CD14-positive monocyte (primary cell): ENCODE data around the gene HEXB. TPM values are rescaled to one million over a fixed set of nuclear protein-coding genes. Genes with fewer than 3 reads are reported as not detected.

Experiments
- DNase-seq, 3 donors: peaks; one replicate each; pipeline ENCODE4 v3.0.0-alpha.2; 2011 to 2022
- H2AFZ ChIP-seq: 2 replicates; pipeline ENCODE4 v1.6.0; 2012; ENCODE audit warnings: mild to moderate bottlenecking, low read depth, low read length, inconsistent platforms; ENCODE audit not compliant: insufficient read depth, poor library complexity, severe bottlenecking
- H3K27ac ChIP-seq, 2 donors: 1 replicate in 1 of 2; 2 replicates in 1 of 2; pipeline ENCODE4 v1.5.1; 2012 to 2013; ENCODE audit warnings: low read length in 2 of 2, control low read depth in 1 of 2, inconsistent platforms in 1 of 2, low read depth in 1 of 2, mild to moderate bottlenecking in 1 of 2
- H3K27me3 ChIP-seq, 2 donors: one replicate each; pipeline versions ENCODE4 v1.6.0 to v1.6.1; 2011 to 2013; ENCODE audit warnings: low read length in 2 of 2; ENCODE audit not compliant: control insufficient read depth in 2 of 2, insufficient read depth in 2 of 2
- H3K36me3 ChIP-seq, 2 donors: replicated peaks in 1 of 2; 1 replicate in 1 of 2; 2 replicates in 1 of 2; pipeline versions ENCODE4 v1.5.1 to v1.6.1; 2012 to 2013; ENCODE audit warnings: low read length in 2 of 2, control low read depth in 1 of 2, inconsistent platforms in 1 of 2, mild to moderate bottlenecking in 1 of 2; ENCODE audit not compliant: insufficient read depth in 2 of 2, control insufficient read depth in 1 of 2
- H3K4me1 ChIP-seq, 2 donors: 1 replicate in 1 of 2; 2 replicates in 1 of 2; pipeline versions ENCODE4 v1.5.1 to v1.6.1; 2012 to 2013; ENCODE audit warnings: low read length in 2 of 2, control low read depth in 1 of 2, inconsistent platforms in 1 of 2, mild to moderate bottlenecking in 1 of 2, moderate library complexity in 1 of 2; ENCODE audit not compliant: insufficient read depth in 2 of 2, control insufficient read depth in 1 of 2
- H3K4me2 ChIP-seq: replicated peaks from 2 replicates; pipeline ENCODE3; 2012; ENCODE audit warnings: low read length, moderate library complexity, mild to moderate bottlenecking; ENCODE audit not compliant: poor library complexity, severe bottlenecking; ENCODE audit errors: extremely low read depth
- H3K4me3 ChIP-seq, 3 experiments: fragments of 200-600 bp in 1 of 3; sonication (generic) in 1 of 3; replicated peaks in 1 of 3; 1 replicate in 2 of 3; 2 replicates in 1 of 3; pipeline ENCODE4 v1.5.1; 2011 to 2013; ENCODE audit warnings: low read length in 3 of 3, mild to moderate bottlenecking in 3 of 3, control low read depth in 2 of 3, low read depth in 2 of 3, inconsistent platforms in 1 of 3, moderate library complexity in 1 of 3
- H3K79me2 ChIP-seq: 2 replicates; pipeline ENCODE4 v1.6.0; 2012; ENCODE audit warnings: mild to moderate bottlenecking, control low read depth, inconsistent platforms, low read length, moderate library complexity; ENCODE audit not compliant: insufficient read depth
- H3K9ac ChIP-seq: 2 replicates; pipeline ENCODE4 v1.6.0; 2017; ENCODE audit warnings: low read length, mild to moderate bottlenecking; ENCODE audit not compliant: insufficient read depth, poor library complexity, severe bottlenecking
- H3K9me3 ChIP-seq, 2 donors: replicated peaks in 1 of 2; 1 replicate in 1 of 2; 2 replicates in 1 of 2; pipeline versions ENCODE4 v1.5.1 to v1.6.1; 2012 to 2013; ENCODE audit warnings: low read length in 2 of 2, control low read depth in 1 of 2; ENCODE audit not compliant: control insufficient read depth in 1 of 2, insufficient read depth in 1 of 2
- H4K20me1 ChIP-seq: 2 replicates; pipeline ENCODE4 v1.6.0; 2012; ENCODE audit warnings: mild to moderate bottlenecking, low read length, control low read depth, moderate library complexity; ENCODE audit not compliant: insufficient read depth
- H3K27ac Mint-ChIP-seq, 7 donors: one replicate each; pipeline ENCODE4 v1.8.0; 2020; ENCODE audit warnings: mild to moderate bottlenecking in 7 of 7, mixed read lengths in 7 of 7, moderate library complexity in 6 of 7, inconsistent platforms in 2 of 7
- H3K27me3 Mint-ChIP-seq, 3 donors: one replicate each; pipeline ENCODE4 v1.8.0; 2021 to 2022; ENCODE audit warnings: low read depth in 3 of 3, mild to moderate bottlenecking in 3 of 3, mixed read lengths in 3 of 3, moderate library complexity in 3 of 3, inconsistent platforms in 1 of 3
- H3K36me3 Mint-ChIP-seq, 2 donors: one replicate each; pipeline ENCODE4 v1.8.0; 2020; ENCODE audit warnings: mixed read lengths in 2 of 2, inconsistent platforms in 1 of 2, mild to moderate bottlenecking in 1 of 2
- H3K4me1 Mint-ChIP-seq: one replicate; pipeline ENCODE4 v1.8.0; 2020; ENCODE audit warnings: mild to moderate bottlenecking, mixed read lengths
- H3K4me3 Mint-ChIP-seq, 2 donors: one replicate each; pipeline ENCODE4 v1.8.0; 2020; ENCODE audit warnings: mild to moderate bottlenecking in 2 of 2, mixed read lengths in 2 of 2, moderate library complexity in 1 of 2
- H3K9me3 Mint-ChIP-seq, 7 donors: one replicate each; pipeline ENCODE4 v1.8.0; 2020 to 2022; ENCODE audit warnings: mixed read lengths in 7 of 7, mild to moderate bottlenecking in 6 of 7, moderate library complexity in 6 of 7, inconsistent platforms in 2 of 7
- WGBS: methylation state at CpG from one replicate; pipeline ENCODE4 v1.1.5; 2013; ENCODE audit warnings: missing lambda C conversion rate; ENCODE audit not compliant: insufficient coverage; 5-methylcytosine and 5-hydroxymethylcytosine counted together
- intact Hi-C, 2 donors: fragments of 100-400 bp; cut with micrococcal nuclease; formaldehyde crosslinking; loops; one replicate each; pipeline versions ENCODE4 v1.15.0 to v1.15.1; 2023
- polyA plus RNA-seq, 3 donors: library from polyadenylated mRNA; depleted of rRNA in 1 of 3; unstranded in 2 of 3; stranded (reverse) in 1 of 3; fragments of 300-500 nt in 2 of 3; fragments of >200 nt in 1 of 3; fragmentation: Illumina TruSeq in 2 of 3; gene quantifications; 1 replicate in 2 of 3; 2 replicates in 1 of 3; pipeline ENCODE4 v1.2.3, GENCODE V29; 2012 to 2021
- TF ChIP-seq, protein P1 (sequence below): fragments of 200-600 bp; IDR thresholded peaks from one replicate; pipeline ENCODE4 v1.8.0; 2022; ENCODE audit warnings: antibody characterized with exemption, mild to moderate bottlenecking

Gene HEXB
- polyA plus RNA-seq, 3 donors: 158 to 518 (median 470) TPM

DNA sequence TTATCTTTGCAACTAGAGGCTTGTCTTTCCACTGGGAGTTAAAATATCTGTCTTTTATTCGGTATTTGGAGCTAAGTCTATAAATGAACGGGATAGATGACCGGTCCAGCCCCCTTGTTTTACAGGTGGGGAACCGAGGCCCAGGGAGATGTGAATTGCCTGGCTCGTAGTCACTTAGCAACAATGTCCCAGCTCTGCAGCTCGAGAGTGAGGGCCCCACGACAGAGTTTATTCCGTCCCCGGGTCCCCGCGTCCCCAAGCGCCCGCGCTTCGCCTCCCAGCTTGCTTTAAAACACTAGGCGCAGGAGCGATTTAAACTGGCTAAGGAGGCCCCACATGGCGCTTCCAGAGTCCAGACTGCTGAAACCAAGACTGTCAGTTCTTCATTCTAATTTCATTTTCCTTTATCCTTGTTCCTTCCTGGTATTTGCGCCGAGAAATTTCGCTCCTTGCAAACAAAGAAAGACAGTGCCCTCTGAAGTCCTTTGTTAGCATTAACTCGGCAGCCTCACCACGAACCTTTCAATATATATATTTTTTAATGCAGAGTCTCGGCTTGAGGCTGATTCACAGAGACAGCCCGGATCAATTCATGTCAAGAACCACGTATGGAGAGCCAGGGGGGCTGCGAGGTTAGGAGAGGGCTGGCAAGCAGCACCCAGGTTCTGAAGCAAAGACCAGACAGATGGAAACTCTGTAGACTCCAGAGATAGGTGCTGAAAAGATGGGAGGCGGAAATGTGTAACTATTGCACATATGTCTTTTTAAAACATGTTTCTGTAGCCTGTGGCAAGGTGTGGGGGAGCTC is 43.1 kb upstream of the HEXB start:
- TF ChIP-seq, protein P1, sequence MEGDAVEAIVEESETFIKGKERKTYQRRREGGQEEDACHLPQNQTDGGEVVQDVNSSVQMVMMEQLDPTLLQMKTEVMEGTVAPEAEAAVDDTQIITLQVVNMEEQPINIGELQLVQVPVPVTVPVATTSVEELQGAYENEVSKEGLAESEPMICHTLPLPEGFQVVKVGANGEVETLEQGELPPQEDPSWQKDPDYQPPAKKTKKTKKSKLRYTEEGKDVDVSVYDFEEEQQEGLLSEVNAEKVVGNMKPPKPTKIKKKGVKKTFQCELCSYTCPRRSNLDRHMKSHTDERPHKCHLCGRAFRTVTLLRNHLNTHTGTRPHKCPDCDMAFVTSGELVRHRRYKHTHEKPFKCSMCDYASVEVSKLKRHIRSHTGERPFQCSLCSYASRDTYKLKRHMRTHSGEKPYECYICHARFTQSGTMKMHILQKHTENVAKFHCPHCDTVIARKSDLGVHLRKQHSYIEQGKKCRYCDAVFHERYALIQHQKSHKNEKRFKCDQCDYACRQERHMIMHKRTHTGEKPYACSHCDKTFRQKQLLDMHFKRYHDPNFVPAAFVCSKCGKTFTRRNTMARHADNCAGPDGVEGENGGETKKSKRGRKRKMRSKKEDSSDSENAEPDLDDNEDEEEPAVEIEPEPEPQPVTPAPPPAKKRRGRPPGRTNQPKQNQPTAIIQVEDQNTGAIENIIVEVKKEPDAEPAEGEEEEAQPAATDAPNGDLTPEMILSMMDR: peak; percentile 38
- H3K79me2 ChIP-seq: peaks cover 29% of the 10 kb centered on the region
- Mint-ChIP-seq H3K9me3 (peaks cover 0 to 6% (median 0%) of the 10 kb centered on the region in 7 donors), H3K4me3 (peak overlapping the region; percentile 98), H3K4me1 (peaks cover 69% of the 10 kb centered on the region), H3K27me3 (peaks cover 0 to 3% (median 0%) of the 10 kb centered on the region in 3 donors), H3K36me3 (peaks cover 0 to 6% of the 10 kb centered on the region in 2 donors), H3K27ac (peak overlapping the region; percentile 93 to 98 (median 96))
- no peaks in the 10 kb centered on the region for H3K9me3 ChIP-seq
- H3K4me1 ChIP-seq: peaks cover 53 to 70% of the 10 kb centered on the region in 2 donors
- H2AFZ ChIP-seq: peak overlapping the region; percentile 95
- no peaks in the 10 kb centered on the region for H3K27me3 ChIP-seq
- peaks cover 27% of the 10 kb centered on the region for H4K20me1 ChIP-seq
- no peaks in the 10 kb centered on the region for H3K36me3 ChIP-seq
- WGBS: under 1% methylated on average over 22 of the region's 28 CpGs
- intact Hi-C loops: loop anchor here in 1 of 2 donors (1.0 to 10.0 kb wide), 3 partner anchors 11 to 367 kb away; no protein-coding TSS in a partner anchor
- DNase-seq: peak; percentile 24 to 55 (median 48)
- H3K9ac ChIP-seq: peak overlapping the region; percentile 83
- peak overlapping the region; percentile 91 to 95 for H3K27ac ChIP-seq
- peak overlapping the region; percentile 76 to 86 (median 85) for H3K4me3 ChIP-seq
- peak overlapping the region; percentile 95 for H3K4me2 ChIP-seq

DNA sequence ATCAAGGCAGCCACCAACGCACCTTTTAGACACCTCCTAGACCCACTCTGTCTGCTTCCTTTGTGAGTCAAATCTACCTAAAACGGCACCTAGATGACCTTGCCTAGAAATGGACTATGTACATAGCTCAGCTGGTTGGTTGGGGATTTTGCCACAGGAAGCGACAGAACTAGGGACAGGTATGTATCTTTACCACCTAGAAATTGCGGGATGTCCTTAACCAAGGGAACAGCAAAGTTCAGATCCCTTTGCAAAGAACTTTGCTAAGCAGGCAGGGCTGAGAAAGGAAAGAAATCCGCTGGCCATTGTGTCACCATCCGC is 42.5 kb upstream of the HEXB start:
- Mint-ChIP-seq H3K9me3 (peaks cover 0 to 6% (median 0%) of the 10 kb centered on the region in 7 donors), H3K27ac (peak overlapping the region; percentile 93 to 98 (median 96)), H3K36me3 (peaks cover 0 to under 1% of the 10 kb centered on the region in 2 donors), H3K27me3 (peaks cover 0 to 3% (median 0%) of the 10 kb centered on the region in 3 donors), H3K4me1 (peaks cover 64% of the 10 kb centered on the region), H3K4me3 (peak overlapping the region in 1 of 2 donors; percentile 71)
- DNase-seq: no peak
- intact Hi-C loops: loop anchor here in 1 of 2 donors (5.0 to 10.0 kb wide), 2 partner anchors 210 to 368 kb away; no protein-coding TSS in a partner anchor
- Histone ChIP-seq H3K36me3 (no peaks in the 10 kb centered on the region), H4K20me1 (peaks cover 21% of the 10 kb centered on the region), H3K9ac (no peak overlapping the region), H3K27me3 (no peaks in the 10 kb centered on the region), H3K4me1 (peaks cover 53 to 66% of the 10 kb centered on the region in 2 donors), H2AFZ (peak overlapping the region; percentile 95), H3K4me3 (peak overlapping the region in 1 of 3 experiments; percentile 86), H3K4me2 (peak overlapping the region; percentile 95), H3K79me2 (peaks cover 24% of the 10 kb centered on the region), H3K27ac (peak overlapping the region; percentile 91 to 95), H3K9me3 (no peaks in the 10 kb centered on the region)
- TF ChIP-seq, protein P1: no peak
- 86% methylated on average over 1 of the region's 6 CpGs for WGBS
